HG03575 (cell line): Measurements from ENCODE around the gene LBX2.
A peak's percentile ranks its signal among the peaks of the same experiment; 100 is the strongest.

ENCODE experiments used
- ATAC-seq: cut with Tn5 transposase; IDR thresholded peaks from one replicate; pipeline ENCODE4 v1.9.1; 2021; ENCODE audit not compliant: unreplicated experiment, insufficient number of reproducible peaks, low FRiP score; ENCODE audit errors: extremely low read depth

LBX2 gene

GRCh38 chr2:74499267-74499939, at the start of gene LBX2:
Gene LBX2 (minus strand): TSS chr2:74499603. CDS start chr2:74499537, 66 bp downstream.
- no peak for ATAC-seq

- ATAC-seq, result no peak
These were observed 49.0 kb upstream of the LBX2 start for GRCh38 chr2:74548285-74548899.

- no peak for ATAC-seq
These were observed 46.6 kb upstream of the LBX2 start for GRCh38 chr2:74546004-74546403.

- no peak for ATAC-seq
These were observed 45.2 kb upstream of the LBX2 start for GRCh38 chr2:74544634-74545033.

- ATAC-seq, result no peak
These were observed 43.6 kb upstream of the LBX2 start for GRCh38 chr2:74542978-74543377.

- no peak for ATAC-seq
These were observed 40.9 kb upstream of the LBX2 start for GRCh38 chr2:74540291-74540690.

GRCh38 chr2:74538881-74539339, 39.5 kb upstream of the LBX2 start:
- ATAC-seq, result no peak

- no peak for ATAC-seq
These were observed 37.7 kb upstream of the LBX2 start for GRCh38 chr2:74537140-74537539.

- no peak for ATAC-seq
These were observed 37.0 kb upstream of the LBX2 start for GRCh38 chr2:74536166-74536950.

- no peak for ATAC-seq
These were observed 36.1 kb upstream of the LBX2 start for GRCh38 chr2:74535440-74535965.

- no peak for ATAC-seq
These were observed 35.0 kb upstream of the LBX2 start for GRCh38 chr2:74534411-74534810.

GRCh38 chr2:74533464-74533863, 34.1 kb upstream of the LBX2 start:
- ATAC-seq, result no peak

- ATAC-seq, result no peak
These were observed 32.8 kb upstream of the LBX2 start for GRCh38 chr2:74532222-74532621.

- ATAC-seq, result no peak
These were observed 32.3 kb upstream of the LBX2 start for GRCh38 chr2:74531666-74532065.

GRCh38 chr2:74530239-74531187, 31.1 kb upstream of the LBX2 start:
- ATAC-seq, result peak; percentile 35

- ATAC-seq, result no peak
These were observed 30.2 kb upstream of the LBX2 start, which contains the start of the genes AUP1 and HTRA2 for GRCh38 chr2:74529357-74530238. Gene AUP1 (minus strand): TSS chr2:74529706. CDS start chr2:74529629, 77 bp downstream. Gene HTRA2 (plus strand): TSS chr2:74529933. CDS start chr2:74530007, 74 bp downstream.

GRCh38 chr2:74528600-74529356, 29.4 kb upstream of the LBX2 start:
- no peak for ATAC-seq
